Liver (tissue), 9 donors: Measurements from ENCODE around the gene LHCGR. TPM values are rescaled to one million over a fixed set of nuclear protein-coding genes. Genes with fewer than 3 reads are reported as not detected.
"Not testable (repeated sequence)": the region's sequence is repeated elsewhere in the genome, so short reads cannot be mapped to it uniquely, and the experiment has no call there.

Source experiments
- DNase-seq: peaks from one replicate; pipeline ENCODE4 v3.0.0-alpha.2; 2017; ENCODE audit warnings: low spot score
- H3K27ac ChIP-seq, 2 donors: one replicate each; pipeline ENCODE4 v1.7.0; 2013; ENCODE audit warnings: inconsistent platforms in 2 of 2, low read length in 2 of 2, control low read depth in 1 of 2, low read depth in 1 of 2, mild to moderate bottlenecking in 1 of 2
- H3K27me3 ChIP-seq, 4 donors: one replicate each; pipeline versions ENCODE4 v1.6.1 to v1.7.0; 2013; ENCODE audit warnings: low read length in 3 of 4, inconsistent platforms in 1 of 4, mild to moderate bottlenecking in 1 of 4, moderate library complexity in 1 of 4; ENCODE audit not compliant: control insufficient read depth in 4 of 4, insufficient read depth in 4 of 4
- H3K36me3 ChIP-seq, 4 donors: one replicate each; pipeline versions ENCODE4 v1.6.1 to v1.7.0; 2013; ENCODE audit warnings: low read length in 3 of 4, mild to moderate bottlenecking in 3 of 4, low read depth in 1 of 4, moderate library complexity in 1 of 4; ENCODE audit not compliant: control insufficient read depth in 4 of 4, insufficient read depth in 3 of 4
- H3K4me1 ChIP-seq, 4 donors: one replicate each; pipeline versions ENCODE4 v1.6.1 to v1.7.0; 2013; ENCODE audit warnings: low read length in 3 of 4, mild to moderate bottlenecking in 3 of 4, moderate library complexity in 1 of 4; ENCODE audit not compliant: control insufficient read depth in 4 of 4, insufficient read depth in 4 of 4
- H3K4me3 ChIP-seq, 3 donors: one replicate each; pipeline versions ENCODE4 v1.6.1 to v1.7.0; 2013; ENCODE audit warnings: low read length in 3 of 3, control low read depth in 1 of 3, low read depth in 1 of 3, mild to moderate bottlenecking in 1 of 3
- H3K9ac ChIP-seq, 2 donors: one replicate each; pipeline ENCODE4 v1.7.0; 2013; ENCODE audit warnings: low read length in 2 of 2, mild to moderate bottlenecking in 2 of 2, moderate library complexity in 2 of 2, control low read depth in 1 of 2, low read depth in 1 of 2
- H3K9me3 ChIP-seq, 4 donors: one replicate each; pipeline versions ENCODE4 v1.6.1 to v1.7.0; 2013; ENCODE audit warnings: low read length in 3 of 4; ENCODE audit not compliant: control insufficient read depth in 4 of 4
- ATF3 ChIP-seq: IDR thresholded peaks from 2 replicates; pipeline ENCODE4 v1.6.1; 2016; ENCODE audit warnings: antibody characterized with exemption
- FOXA1 ChIP-seq: IDR thresholded peaks from 2 replicates; pipeline ENCODE4 v1.6.1; 2016; ENCODE audit warnings: antibody characterized with exemption
- FOXA2 ChIP-seq: IDR thresholded peaks from 2 replicates; pipeline ENCODE4 v1.6.1; 2016; ENCODE audit warnings: antibody characterized with exemption
- GABPA ChIP-seq, 2 donors: IDR thresholded peaks in 1 of 2; conservative IDR thresholded peaks in 1 of 2; 2 replicates each; pipeline ENCODE4 v1.6.1; 2016; ENCODE audit warnings: antibody characterized with exemption in 2 of 2, mild to moderate bottlenecking in 1 of 2, moderate library complexity in 1 of 2
- HNF4G ChIP-seq: IDR thresholded peaks from 2 replicates; pipeline ENCODE4 v1.6.1; 2016; ENCODE audit warnings: antibody characterized with exemption
- JUND ChIP-seq, 2 donors: IDR thresholded peaks; 2 replicates each; pipeline ENCODE4 v1.6.1; 2016; ENCODE audit warnings: antibody characterized with exemption in 2 of 2
- NR2F2 ChIP-seq: IDR thresholded peaks from 2 replicates; pipeline ENCODE4 v1.6.1; 2016; ENCODE audit warnings: antibody characterized with exemption
- RXRA ChIP-seq, 2 donors: IDR thresholded peaks; 2 replicates each; pipeline ENCODE4 v1.6.1; 2017 to 2018; ENCODE audit warnings: antibody characterized with exemption in 2 of 2, mild to moderate bottlenecking in 1 of 2
- SP1 ChIP-seq: IDR thresholded peaks from 2 replicates; pipeline ENCODE4 v1.6.1; 2018; ENCODE audit warnings: antibody characterized with exemption, mild to moderate bottlenecking
- WGBS: extraction: QIAGEN DNeasy Blood & Tissue Kit; methylation state at CpG from one replicate; pipeline ENCODE4 v1.1.7; 2013; 5-methylcytosine and 5-hydroxymethylcytosine counted together
- polyA plus RNA-seq, 2 donors: library from polyadenylated mRNA; stranded (reverse) in 1 of 2; unstranded in 1 of 2; fragments of 200-250 nt in 1 of 2; fragments of >200 nt in 1 of 2; fragmentation: Nextera tagmentation in 1 of 2; extraction: Ambion mirVana in 1 of 2; gene quantifications; one replicate each; pipeline versions ENCODE4 v1.2.1 to v1.2.3, GENCODE V29; 2013 to 2015
- total RNA-seq, 2 donors: library from RNA; depleted of rRNA; stranded (reverse); fragments of >200 nt; gene quantifications; one replicate each; pipeline ENCODE4 v1.2.3, GENCODE V29; 2014
- TF ChIP-seq, protein P1 (sequence below): IDR thresholded peaks from 2 replicates; pipeline ENCODE4 v1.6.1; 2016; ENCODE audit warnings: antibody characterized with exemption, mild to moderate bottlenecking
- TF ChIP-seq, protein P2 (sequence below): IDR thresholded peaks from 2 replicates; pipeline ENCODE4 v1.6.1; 2016; ENCODE audit warnings: antibody characterized with exemption
- TF ChIP-seq, protein P3 (sequence below): fragments of 150-350 bp; IDR thresholded peaks from 2 replicates; pipeline ENCODE4 v1.5.1; 2017; ENCODE audit warnings: improper control_type of control experiment, low read depth, low read length; ENCODE audit not compliant: missing input control
- donor health status: healthy.
- donor health status: healthy.
- donor health status: healthy.
- donor health status: healthy.
- donor health status: healthy.

The LHCGR gene
- total and polyA plus RNA-seq, 4 donors, result not detected

DNA sequence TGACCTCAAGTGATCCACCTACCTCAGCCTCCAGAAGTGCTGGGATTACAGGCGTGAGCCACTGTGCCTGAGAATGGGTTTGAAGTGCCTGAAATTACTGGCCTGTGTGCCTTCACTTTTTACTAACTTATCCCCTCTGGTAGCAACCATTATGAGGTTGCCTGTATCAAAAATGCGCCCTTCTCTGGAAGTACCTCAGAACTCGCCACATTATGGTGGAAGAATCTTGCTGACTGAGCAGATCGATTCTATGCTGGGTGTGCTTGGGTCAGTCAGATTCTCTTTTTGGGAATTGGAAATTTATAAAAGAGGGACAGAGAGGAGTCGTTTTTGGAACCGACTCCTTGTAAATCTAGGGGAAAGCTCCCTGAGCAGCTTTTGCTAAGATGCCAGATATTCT lies 8.2 kb downstream of the LHCGR start:
- WGBS, result 72% methylated on average over 6 of the region's 6 CpGs

DNA sequence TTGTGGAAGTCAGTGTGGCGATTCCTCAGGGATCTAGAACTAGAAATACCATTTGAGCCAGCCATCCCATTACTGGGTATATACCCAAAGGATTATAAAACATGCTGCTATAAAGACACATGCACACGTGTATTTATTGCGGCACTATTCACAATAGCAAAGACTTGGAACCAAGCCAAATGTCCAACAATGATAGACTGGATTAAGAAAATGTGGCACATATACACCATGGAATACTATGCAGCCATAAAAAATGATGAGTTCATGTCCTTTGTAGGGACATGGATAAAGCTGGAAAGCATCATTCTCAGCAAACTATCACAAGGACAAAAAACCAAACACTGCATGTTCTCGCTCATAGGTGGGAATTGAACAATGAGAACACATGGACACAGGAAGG lies 16.3 kb downstream of the LHCGR start:
- not testable (repeated sequence) for H3K27me3 ChIP-seq, DNase-seq, H3K9me3 ChIP-seq, H3K4me1 ChIP-seq, H3K4me3 ChIP-seq, H3K27ac ChIP-seq, H3K36me3 ChIP-seq, H3K9ac ChIP-seq
- 89% methylated on average over 4 of the region's 4 CpGs for WGBS

More for the DNA sequence above, 8.2 kb downstream of the LHCGR start:
- H3K27me3 ChIP-seq, result no peaks in the 10 kb centered on the region
- TF ChIP-seq RXRA (IDR thresholded peaks at IDR 0.05) (no peak), HNF4G (no peak), FOXA1 (no peak)
- TF ChIP-seq, protein P1, sequence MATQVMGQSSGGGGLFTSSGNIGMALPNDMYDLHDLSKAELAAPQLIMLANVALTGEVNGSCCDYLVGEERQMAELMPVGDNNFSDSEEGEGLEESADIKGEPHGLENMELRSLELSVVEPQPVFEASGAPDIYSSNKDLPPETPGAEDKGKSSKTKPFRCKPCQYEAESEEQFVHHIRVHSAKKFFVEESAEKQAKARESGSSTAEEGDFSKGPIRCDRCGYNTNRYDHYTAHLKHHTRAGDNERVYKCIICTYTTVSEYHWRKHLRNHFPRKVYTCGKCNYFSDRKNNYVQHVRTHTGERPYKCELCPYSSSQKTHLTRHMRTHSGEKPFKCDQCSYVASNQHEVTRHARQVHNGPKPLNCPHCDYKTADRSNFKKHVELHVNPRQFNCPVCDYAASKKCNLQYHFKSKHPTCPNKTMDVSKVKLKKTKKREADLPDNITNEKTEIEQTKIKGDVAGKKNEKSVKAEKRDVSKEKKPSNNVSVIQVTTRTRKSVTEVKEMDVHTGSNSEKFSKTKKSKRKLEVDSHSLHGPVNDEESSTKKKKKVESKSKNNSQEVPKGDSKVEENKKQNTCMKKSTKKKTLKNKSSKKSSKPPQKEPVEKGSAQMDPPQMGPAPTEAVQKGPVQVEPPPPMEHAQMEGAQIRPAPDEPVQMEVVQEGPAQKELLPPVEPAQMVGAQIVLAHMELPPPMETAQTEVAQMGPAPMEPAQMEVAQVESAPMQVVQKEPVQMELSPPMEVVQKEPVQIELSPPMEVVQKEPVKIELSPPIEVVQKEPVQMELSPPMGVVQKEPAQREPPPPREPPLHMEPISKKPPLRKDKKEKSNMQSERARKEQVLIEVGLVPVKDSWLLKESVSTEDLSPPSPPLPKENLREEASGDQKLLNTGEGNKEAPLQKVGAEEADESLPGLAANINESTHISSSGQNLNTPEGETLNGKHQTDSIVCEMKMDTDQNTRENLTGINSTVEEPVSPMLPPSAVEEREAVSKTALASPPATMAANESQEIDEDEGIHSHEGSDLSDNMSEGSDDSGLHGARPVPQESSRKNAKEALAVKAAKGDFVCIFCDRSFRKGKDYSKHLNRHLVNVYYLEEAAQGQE, result no peak
- no peaks in the 10 kb centered on the region for H3K4me1 ChIP-seq
- no peak for DNase-seq
- no peak overlapping the region for H3K9ac ChIP-seq
- no peaks in the 10 kb centered on the region for H3K9me3 ChIP-seq
- no peaks in the 10 kb centered on the region for H3K36me3 ChIP-seq
- no peak overlapping the region for H3K27ac ChIP-seq
- H3K4me3 ChIP-seq, result no peak overlapping the region

- WGBS, result 59% methylated on average over 2 of the region's 2 CpGs
Observed at GRCh38 chr2:48738806-48739205, 16.7 kb downstream of the LHCGR start.

GRCh38 chr2:48736251-48736650 lies 19.3 kb downstream of the LHCGR start:
- Histone ChIP-seq H3K27me3 (no peaks in the 10 kb centered on the region), H3K4me1 (no peaks in the 10 kb centered on the region), H3K9me3 (no peaks in the 10 kb centered on the region), H3K4me3 (no peak overlapping the region), H3K27ac (no peak overlapping the region), H3K9ac (no peak overlapping the region), H3K36me3 (no peaks in the 10 kb centered on the region)
- WGBS, result 59% methylated on average over 2 of the region's 2 CpGs
- no peak for DNase-seq
- TF ChIP-seq NR2F2 (no peak), GABPA (IDR thresholded peaks at IDR 0.05 in 1 of 2, conservative IDR thresholded peaks at IDR 0.05 in 1 of 2) (no peak), JUND (IDR thresholded peaks at IDR 0.05) (no peak), FOXA2 (no peak), HNF4G (no peak)
- TF ChIP-seq, protein P1, result no peak
- TF ChIP-seq, protein P2, sequence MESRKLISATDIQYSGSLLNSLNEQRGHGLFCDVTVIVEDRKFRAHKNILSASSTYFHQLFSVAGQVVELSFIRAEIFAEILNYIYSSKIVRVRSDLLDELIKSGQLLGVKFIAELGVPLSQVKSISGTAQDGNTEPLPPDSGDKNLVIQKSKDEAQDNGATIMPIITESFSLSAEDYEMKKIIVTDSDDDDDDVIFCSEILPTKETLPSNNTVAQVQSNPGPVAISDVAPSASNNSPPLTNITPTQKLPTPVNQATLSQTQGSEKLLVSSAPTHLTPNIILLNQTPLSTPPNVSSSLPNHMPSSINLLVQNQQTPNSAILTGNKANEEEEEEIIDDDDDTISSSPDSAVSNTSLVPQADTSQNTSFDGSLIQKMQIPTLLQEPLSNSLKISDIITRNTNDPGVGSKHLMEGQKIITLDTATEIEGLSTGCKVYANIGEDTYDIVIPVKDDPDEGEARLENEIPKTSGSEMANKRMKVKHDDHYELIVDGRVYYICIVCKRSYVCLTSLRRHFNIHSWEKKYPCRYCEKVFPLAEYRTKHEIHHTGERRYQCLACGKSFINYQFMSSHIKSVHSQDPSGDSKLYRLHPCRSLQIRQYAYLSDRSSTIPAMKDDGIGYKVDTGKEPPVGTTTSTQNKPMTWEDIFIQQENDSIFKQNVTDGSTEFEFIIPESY, result no peak
- TF ChIP-seq, protein P3, sequence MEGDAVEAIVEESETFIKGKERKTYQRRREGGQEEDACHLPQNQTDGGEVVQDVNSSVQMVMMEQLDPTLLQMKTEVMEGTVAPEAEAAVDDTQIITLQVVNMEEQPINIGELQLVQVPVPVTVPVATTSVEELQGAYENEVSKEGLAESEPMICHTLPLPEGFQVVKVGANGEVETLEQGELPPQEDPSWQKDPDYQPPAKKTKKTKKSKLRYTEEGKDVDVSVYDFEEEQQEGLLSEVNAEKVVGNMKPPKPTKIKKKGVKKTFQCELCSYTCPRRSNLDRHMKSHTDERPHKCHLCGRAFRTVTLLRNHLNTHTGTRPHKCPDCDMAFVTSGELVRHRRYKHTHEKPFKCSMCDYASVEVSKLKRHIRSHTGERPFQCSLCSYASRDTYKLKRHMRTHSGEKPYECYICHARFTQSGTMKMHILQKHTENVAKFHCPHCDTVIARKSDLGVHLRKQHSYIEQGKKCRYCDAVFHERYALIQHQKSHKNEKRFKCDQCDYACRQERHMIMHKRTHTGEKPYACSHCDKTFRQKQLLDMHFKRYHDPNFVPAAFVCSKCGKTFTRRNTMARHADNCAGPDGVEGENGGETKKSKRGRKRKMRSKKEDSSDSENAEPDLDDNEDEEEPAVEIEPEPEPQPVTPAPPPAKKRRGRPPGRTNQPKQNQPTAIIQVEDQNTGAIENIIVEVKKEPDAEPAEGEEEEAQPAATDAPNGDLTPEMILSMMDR, result no peak

More at GRCh38 chr2:48738806-48739205, 16.7 kb downstream of the LHCGR start:
- no peak for TF ChIP-seq HNF4G
- no peak for TF ChIP-seq JUND (IDR thresholded peaks at IDR 0.05)
- TF ChIP-seq ATF3, result no peak
- no peak for TF ChIP-seq SP1
- Histone ChIP-seq H3K9ac (no peak overlapping the region), H3K9me3 (no peaks in the 10 kb centered on the region), H3K4me1 (no peaks in the 10 kb centered on the region), H3K36me3 (no peaks in the 10 kb centered on the region), H3K27me3 (no peaks in the 10 kb centered on the region), H3K27ac (no peak overlapping the region), H3K4me3 (no peak overlapping the region)
- DNase-seq, result no peak
